NAMALWA (cell line): Measurements from ENCODE around the gene NEBL.

Experiments used
- DNase-seq: peaks from one replicate; pipeline ENCODE4 v3.0.0-alpha.2; 2015; ENCODE audit warnings: low spot score

Gene NEBL

DNA sequence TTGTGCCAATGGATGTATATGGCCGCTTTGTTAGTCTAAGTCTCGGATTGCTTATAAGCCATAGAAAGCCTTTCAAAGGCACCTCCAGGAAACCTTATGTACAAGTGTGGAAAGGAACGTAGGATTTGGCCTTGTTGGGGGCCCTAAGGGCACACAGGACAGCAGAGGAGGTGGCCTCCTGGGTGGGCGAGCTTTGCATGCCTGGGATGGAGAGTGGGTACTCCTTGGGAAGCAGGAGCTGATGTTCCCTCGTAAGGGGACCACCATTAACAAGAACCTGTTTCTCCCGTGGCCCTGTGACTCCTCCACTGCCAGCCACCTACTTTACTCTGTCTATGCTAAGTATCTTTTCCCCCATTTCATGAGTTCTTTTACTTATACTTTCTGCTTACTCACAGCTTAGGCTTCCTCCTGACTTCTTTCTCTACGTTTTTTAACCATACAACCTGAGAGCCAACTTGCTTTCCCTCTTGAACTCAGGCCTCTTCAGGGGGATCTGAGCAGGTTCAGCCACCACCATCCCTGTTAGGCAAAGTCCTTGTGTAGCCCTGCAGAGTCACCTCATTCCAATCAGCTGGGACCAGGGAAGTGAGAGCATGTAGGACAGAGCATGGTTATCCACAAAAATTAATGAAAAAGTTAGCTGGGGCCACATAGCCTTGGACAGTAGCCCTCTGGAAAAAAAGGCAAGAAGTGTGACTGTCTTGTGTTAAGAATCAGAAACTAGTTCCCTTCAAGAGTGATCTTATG lies 118.9 kb downstream of the NEBL start:
- DNase-seq, result no peak

DNA sequence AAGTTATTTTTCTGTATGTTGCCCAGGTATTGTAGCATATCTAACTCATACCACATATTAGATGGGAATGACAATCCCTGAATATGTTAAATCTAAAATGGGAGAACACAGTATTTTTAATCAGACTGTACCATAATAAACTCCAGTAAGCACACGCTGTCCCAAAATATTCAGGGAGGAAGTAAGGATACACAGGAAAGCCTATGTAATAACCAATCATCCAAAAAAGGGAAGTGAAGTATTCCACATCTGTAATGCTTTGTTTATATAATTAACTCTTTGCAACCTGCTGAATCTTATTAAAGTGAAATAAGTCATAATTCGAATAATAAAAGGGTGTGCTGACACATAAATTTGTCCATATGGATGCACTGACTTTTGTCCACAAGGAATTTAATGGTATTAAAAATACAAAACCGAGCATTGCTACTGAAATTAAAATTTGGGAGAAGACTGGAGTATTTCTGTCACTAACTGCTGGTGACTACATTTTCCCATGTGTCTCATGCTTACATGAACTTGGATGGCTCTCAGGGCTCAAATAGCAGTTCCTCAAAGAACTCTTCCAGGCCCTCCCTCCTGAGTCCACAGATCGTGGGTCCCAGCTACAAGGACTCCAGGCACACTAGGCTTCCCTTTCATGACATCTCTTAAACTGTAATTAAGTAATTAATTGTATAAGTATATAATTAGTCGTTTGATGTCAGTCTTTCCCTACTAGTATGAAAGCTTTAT lies 120.6 kb downstream of the NEBL start:
- no peak for DNase-seq

DNA sequence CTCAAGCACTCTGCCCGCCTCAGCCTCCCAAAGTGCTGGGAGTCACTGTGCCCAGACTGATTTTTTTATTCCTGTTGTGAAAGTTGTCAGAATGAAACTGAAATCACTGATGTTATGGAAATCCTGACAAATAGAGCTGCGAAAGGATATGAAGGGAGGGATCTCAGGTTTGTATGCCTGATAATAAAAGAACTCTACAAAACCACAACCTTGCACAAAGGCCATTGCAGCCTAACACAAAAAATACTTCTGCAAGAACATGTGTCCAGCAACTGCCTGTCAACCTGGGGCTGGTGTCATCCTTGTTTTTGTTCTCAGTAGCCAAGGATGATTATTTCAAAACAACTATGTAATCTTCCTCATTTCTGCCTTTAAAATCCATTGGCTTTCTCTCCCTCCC lies 126.1 kb downstream of the NEBL start:
- DNase-seq, result no peak

DNA sequence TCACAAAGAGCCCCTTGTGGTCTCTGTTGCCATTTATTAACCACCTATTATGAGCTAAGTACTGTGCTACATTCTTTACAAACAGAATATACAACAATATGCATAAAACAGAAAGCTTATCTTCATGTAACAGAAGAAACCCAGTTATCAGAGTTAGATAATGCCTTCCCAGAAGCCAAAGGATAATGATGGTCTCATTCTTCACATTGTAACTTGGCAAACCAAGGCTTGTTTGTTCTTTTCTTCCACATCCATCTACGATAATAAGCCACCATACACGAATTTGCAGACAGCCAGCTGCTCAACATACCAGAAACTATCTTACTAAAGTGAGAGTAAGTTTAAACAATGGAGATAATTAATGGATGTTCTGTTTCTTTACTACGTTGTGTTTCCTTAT lies 127.6 kb downstream of the NEBL start:
- no peak for DNase-seq

DNA sequence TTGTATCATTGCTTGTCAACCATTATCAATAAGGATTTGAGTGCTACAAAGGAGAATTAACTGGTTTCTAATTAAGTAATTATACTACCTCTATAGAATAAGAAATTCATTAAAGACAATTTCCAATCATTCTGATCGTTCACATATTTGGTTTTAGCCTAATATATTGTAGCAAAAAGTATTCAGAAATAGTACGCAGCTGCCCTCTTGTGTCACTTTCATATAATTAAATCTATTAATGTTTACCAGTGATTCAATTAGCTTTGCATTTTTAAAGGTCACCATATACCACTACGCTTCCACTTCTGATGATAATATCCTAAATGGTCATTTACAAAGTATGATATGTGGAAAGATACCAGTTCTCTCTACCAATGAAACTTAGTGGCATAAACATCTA lies 128.3 kb downstream of the NEBL start:
- peak; percentile 27 for DNase-seq

DNA sequence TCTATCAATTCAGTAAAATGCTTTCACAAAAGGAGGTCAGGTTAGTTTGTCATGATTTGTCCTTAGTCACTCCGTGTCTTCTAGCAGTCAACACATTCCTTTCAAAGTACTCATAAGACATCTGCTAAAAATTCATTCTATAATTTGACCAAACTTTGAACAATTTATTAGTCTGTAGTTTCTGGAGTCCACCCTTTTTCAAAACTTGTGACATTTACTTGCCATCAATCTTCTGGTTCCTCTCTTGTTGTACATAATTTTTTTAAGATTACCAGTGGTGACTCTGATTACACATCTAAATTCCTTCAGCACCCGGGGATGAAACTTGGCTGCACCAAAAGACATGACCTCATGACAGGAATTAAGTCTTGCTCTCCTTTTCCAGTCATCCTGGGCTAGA lies 130.1 kb downstream of the NEBL start:
- DNase-seq, result no peak

DNA sequence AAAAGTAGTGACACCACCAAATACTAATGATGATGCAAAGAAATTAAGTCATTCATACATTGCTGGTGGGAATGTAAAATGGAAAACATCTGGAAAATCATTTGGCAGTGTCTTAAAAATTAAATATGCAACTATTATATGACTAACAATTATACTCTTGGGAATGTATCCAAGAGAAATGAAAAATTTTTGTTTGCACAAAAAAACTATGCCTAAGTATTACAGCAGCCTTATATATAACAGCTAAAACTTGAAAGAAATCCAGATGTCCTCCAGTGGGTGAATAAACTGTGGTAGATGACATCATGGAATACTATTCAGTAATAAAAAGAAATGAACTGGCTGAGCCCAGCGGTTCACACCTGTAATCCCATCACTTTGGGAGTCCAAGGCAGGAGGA lies 132.0 kb downstream of the NEBL start:
- no peak for DNase-seq

DNA sequence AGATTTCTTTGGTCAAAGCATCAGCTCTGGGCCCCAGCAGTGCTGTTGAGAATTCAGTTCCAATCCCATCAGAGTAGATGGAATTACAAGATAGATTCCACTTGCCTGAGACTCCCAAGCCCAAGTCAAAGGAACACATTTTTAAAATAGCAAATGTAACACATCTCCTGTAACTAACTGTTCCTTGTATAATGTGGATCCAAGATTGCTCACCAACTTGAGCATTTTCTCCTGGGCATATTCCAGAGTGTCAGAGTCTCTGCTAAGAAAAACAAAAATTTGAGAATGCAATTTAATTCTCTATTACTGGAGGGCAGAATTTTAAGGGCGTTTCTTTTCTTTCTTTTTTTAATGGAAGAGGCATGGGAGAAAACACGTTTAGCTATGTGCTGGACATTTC lies 136.7 kb downstream of the NEBL start:
- DNase-seq, result no peak

DNA sequence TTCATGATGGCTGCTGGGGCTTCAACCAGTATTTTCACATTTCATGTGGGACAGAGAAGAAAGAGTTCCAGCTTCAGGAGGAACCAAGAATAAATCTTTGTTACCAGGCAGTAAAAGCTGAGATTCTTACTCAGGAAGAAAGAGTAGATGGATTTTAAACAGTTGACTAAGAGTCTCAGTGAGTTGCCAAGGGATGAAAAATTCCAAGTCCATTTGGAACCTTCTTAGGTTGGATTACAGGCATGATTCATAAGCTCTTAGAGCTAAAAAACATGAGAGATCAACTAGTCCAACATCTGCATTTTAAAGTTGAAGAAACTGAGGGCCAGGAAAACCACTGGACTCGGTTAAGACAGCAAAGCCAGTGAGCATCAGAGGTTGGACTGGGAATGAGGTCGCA lies 148.6 kb downstream of the NEBL start:
- DNase-seq, result no peak

DNA sequence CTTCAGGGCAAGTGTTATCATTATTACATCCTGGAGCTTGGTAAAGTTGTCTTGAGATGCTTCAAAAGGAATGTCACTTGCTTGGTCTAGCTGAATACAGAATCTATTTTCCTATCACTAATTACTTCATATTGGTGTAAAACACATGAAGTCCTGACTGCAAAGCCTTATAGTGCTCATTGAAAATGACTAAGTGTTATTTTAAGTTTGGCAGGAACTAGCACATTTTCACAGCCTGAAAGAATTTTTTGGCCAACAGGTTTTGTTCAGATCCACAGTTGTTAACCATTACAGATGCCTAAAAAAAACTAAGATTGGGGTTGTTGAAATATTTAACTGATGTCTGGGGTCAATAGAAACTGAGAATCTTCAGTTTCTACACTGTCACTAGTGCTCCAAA lies 149.3 kb downstream of the NEBL start:
- no peak for DNase-seq

DNA sequence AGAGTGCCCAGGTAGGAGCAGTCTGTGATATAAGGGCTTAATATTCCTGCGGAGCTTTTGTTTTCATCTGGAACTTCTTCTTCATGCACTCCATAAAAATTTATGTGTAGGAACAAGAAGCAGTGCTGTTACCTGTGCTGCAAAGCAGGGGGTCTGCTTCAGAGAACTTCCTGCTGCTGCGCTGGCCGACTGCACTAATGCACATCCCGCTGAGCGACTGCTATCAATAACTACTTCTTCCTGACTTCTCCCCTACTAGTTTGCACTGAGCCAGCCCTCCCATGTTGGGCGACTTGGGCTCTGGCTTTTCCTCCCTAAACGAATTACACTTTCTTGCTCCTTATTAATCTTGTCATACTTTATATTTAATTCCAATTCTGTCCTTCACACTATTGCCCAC lies 150.3 kb downstream of the NEBL start:
- no peak for DNase-seq

DNA sequence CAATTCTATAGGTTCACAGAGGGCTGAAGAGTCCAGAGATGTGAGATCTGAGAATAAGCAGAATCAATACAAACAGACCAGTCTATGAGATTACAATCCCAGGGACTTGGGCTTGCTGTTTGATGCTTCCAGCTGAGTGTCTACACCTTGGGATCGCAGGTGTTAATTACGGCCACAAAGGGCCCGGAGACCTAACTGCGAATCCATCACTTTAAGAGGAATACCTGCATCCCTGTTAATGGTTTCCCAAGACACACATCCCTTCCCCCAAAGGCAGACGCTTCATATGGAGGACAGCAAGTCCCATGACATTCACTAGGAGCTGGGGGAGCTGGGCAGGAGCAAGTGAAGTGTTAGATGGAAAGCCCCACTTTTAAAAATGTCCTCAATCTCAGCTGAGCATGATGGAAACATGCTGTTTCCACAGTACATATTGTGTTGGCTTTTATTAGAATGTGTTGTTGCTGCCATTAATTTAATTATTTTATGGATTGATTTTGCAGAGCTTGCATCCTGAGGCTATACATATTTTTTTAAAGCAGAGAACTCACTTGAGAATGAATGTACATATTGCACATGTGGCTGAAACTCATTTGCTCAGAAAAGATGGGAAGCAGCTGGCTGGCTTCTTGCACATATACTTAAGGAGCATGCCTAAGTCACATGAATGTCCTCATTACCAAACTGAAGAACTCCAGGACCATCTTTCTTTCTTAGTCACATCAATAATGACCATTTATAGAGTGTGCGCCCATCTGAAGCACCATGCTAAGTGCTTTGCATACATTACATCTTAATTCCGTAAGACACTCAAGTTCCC lies 151.3 kb downstream of the NEBL start:
- no peak for DNase-seq

DNA sequence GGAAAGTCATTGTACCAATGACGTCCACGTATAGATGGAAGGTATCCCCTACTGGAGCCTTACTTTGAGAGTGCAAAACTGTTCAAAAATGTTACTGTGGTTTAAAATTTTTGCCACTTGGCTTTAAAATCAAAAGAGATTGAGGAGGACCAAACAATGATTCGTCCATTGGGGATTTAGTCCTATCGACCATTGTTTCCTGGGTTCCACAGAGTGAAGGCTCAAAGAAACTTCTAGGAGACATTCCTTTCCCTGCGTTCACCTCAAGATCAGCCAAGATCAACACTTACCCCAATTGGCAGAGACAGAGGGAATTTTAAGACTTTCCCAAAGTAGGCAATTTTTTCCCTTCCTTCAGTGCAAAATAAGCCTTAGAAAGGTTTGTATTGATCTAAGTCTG lies 152.3 kb downstream of the NEBL start:
- DNase-seq, result no peak

DNA sequence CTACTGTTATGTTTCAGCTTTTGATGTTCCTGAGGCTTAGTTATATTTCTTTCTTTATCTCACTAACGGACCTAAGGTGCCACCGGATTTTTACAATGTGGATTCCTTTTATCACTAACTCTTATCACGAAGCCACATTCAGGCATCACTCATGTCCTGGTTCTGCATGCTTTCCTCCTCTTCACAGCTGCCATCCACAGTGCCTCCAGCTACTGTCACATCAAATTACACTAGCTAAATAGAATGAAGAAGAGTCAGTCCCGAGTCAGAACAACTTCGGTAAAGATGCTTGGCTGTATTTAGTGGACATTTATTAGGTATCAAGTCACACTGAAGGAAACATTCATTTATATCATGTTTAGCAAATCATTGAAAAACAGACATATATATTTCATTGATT lies 153.2 kb downstream of the NEBL start:
- DNase-seq, result no peak

DNA sequence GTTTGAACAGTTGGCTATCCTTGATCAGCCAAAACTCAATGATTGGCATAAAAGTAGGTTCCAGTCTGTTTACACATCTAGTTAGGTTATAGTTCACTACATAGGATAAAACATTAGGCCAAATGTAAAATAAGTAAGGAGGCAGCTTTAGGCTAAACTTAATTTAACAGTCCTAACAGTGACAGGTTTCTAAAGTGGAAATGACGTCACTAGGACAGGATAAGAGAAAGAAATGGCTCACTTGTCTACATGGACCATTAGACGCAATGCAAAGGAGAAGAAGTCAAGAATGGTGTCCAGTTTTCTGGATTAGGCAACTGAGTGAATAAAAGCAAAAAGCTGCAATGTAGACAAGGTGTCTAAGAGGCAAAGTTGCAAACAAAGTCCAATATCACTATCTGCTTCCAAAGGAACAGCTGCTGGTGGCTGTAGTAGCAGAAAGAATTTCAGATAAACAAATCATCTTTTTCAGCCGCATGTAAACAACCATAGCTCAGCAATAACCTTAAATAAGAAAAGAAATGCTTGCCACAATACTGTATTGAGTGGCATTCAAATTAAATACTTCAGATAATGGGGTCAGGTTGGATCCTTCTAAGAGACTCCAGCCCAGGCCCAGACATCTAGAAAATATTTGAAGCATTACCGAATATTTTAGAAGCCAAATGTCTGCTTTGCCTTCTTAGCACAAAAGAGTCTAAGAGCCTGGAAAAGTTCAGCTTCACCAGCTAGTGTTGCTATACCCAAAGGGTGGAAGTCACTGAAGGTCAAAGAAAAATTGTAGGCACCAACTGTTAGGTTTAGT lies 154.2 kb downstream of the NEBL start:
- DNase-seq, result no peak

DNA sequence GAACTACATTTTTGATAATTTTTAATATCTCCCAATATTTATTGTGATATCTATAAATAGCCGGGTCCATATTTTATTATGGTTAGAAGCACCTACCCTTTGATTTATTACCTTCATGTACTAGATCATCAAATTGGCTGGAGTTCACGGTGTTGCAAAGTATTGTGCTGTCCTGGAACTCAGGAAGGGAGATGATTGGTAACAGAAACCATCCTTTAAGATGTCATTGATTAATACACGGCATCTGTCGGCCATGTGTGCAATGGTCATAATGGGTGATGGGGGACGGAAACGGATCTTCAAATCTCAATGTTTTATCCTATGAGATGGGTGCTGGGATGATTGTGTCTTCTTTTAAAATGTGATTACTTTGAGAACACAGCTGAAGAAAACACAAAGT lies 157.0 kb downstream of the NEBL start:
- no peak for DNase-seq

DNA sequence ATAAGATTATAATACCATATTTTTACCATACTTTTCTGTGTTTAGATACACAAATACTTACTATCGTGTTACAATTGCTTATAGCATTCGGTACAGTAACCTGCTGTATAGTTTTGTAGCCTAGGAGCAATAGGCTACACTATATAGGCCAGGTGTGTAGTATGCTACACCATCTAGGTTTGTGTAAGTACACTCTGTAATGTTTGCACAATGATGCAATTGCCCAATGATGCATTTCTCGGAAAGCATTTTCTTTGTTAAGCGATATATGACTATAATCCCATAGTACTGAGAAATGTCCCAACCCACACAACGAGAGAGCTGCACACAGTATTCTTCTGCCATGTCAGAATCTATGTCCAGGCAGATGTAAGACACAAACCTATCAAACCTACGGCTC lies 160.0 kb downstream of the NEBL start:
- DNase-seq, result no peak
